Calu3 (cell line): Measurements from ENCODE around the gene RNU11. TPM values are rescaled to one million over a fixed set of nuclear protein-coding genes. Genes with fewer than 3 reads are reported as not detected.

Source experiments
- Bru-seq: library from RNA; stranded (reverse); fragments of 400-500 nt; gene quantifications from one replicate; lab custom pipeline; 2021; lab: Mats Ljungman, UMichigan
- BruChase-seq, 2 experiments: library from RNA; stranded (reverse); fragments of 400-500 nt; gene quantifications; one replicate each; lab custom pipeline; 2021; lab: Mats Ljungman, UMichigan
- BruUV-seq: library from RNA; stranded (reverse); fragments of 400-500 nt; replicated peaks from 2 replicates; lab custom pipeline; 2021; lab: Mats Ljungman, UMichigan
- CTCF ChIA-PET: fragments of 300-600 bp; sonication (Branson Sonifier 250); formaldehyde crosslinking; loops from one replicate; lab custom pipeline; 2022; ENCODE audit warnings: antibody characterized with exemption; lab: Charles Lee
- DNase-seq: peaks from one replicate; pipeline ENCODE4 v3.0.0; 2022
- H3K27ac Mint-ChIP-seq: one replicate; pipeline ENCODE4 v1.8.0; 2022; ENCODE audit warnings: mixed read lengths; ENCODE audit not compliant: unreplicated experiment
- H3K27me3 Mint-ChIP-seq: one replicate; pipeline ENCODE4 v1.8.0; 2022; ENCODE audit warnings: mixed read lengths; ENCODE audit not compliant: unreplicated experiment
- H3K36me3 Mint-ChIP-seq: one replicate; pipeline ENCODE4 v1.8.0; 2022; ENCODE audit warnings: mild to moderate bottlenecking, moderate library complexity, mixed read lengths; ENCODE audit not compliant: insufficient read depth, unreplicated experiment
- H3K4me1 Mint-ChIP-seq: one replicate; pipeline ENCODE4 v1.8.0; 2022; ENCODE audit warnings: mild to moderate bottlenecking, low read depth, mixed read lengths; ENCODE audit not compliant: unreplicated experiment
- H3K4me3 Mint-ChIP-seq: one replicate; pipeline ENCODE4 v1.8.0; 2022; ENCODE audit warnings: mild to moderate bottlenecking, low read depth, moderate library complexity, mixed read lengths; ENCODE audit not compliant: unreplicated experiment
- H3K9me3 Mint-ChIP-seq: one replicate; pipeline ENCODE4 v1.8.0; 2022; ENCODE audit warnings: low read depth, mixed read lengths; ENCODE audit not compliant: unreplicated experiment
- CTCF ChIP-seq: fragments of 200-600 bp; IDR thresholded peaks from one replicate; pipeline ENCODE4 v1.8.0; 2022; ENCODE audit warnings: antibody characterized with exemption; ENCODE audit not compliant: unreplicated experiment
- intact Hi-C: fragments of 100-400 bp; cut with micrococcal nuclease; formaldehyde crosslinking; loops from one replicate; pipeline ENCODE4 v1.10.0; 2022; ENCODE audit not compliant: unreplicated experiment
- long read RNA-seq: library from polyadenylated mRNA; stranded (forward); transcript quantifications from one replicate; pipeline ENCODE4 v2.0.0, GENCODE V29; 2022
- total RNA-seq: library from RNA; stranded (reverse); gene quantifications from 2 replicates; pipeline ENCODE4 v1.2.3, GENCODE V29; 2022

Gene RNU11
- total RNA-seq, result not detected in 2 replicates
- percentile 90 among the genes with signal in this experiment for Bru-seq, nascent RNA
- percentile 87 among the genes with signal in this experiment for BruChase-seq, experiment 1, labeled RNA remaining after a 6-hour chase
- percentile 84 among the genes with signal in this experiment for BruChase-seq, experiment 2, labeled RNA remaining after a 2-hour chase
- long read RNA-seq, result 0 reads

GRCh38 chr1:28648474-28649198 lies at the start of gene RNU11:
RNU11 (plus strand) TSS chr1:28648600.
- intact Hi-C loops, result loop anchor here (5.0 kb wide), 1 partner anchor 89 kb away; the partner anchor contains the start of gene YTHDF2
- no peaks in the 10 kb centered on the region for H3K9me3 Mint-ChIP-seq
- H3K4me3 Mint-ChIP-seq, result peak within 1 kb of the TSS; percentile 71
- CTCF ChIA-PET, result interaction anchor here (0.6 to 1.3 kb wide), 7 partner anchors 20 to 462 kb away, joined by 3 to 7 read pairs (median 4); partner anchors contain the start of genes GMEB1 and YTHDF2
- TF ChIP-seq CTCF, result no peak
- BruUV-seq, result TSS peak; percentile 100
- H3K27me3 Mint-ChIP-seq, result no peaks in the 10 kb centered on the region
- peak within 1 kb of the TSS; percentile 100 for H3K27ac Mint-ChIP-seq
- peaks cover 20% of the 10 kb centered on the region for H3K4me1 Mint-ChIP-seq
- peaks cover 28% of the 10 kb centered on the region for H3K36me3 Mint-ChIP-seq
- peak; percentile 82 for DNase-seq

- no TSS peak for BruUV-seq
- H3K27ac Mint-ChIP-seq, result peak overlapping the region; percentile 61
- no peaks in the 10 kb centered on the region for H3K27me3 Mint-ChIP-seq
- peaks cover 28% of the 10 kb centered on the region for H3K36me3 Mint-ChIP-seq
- H3K4me3 Mint-ChIP-seq, result peak overlapping the region; percentile 42
- no peaks in the 10 kb centered on the region for H3K9me3 Mint-ChIP-seq
- DNase-seq, result peak; percentile 65
- no peak for TF ChIP-seq CTCF
- intact Hi-C loops, result loop anchor here (5.0 to 10.0 kb wide), 2 partner anchors 194 to 227 kb away; no protein-coding TSS in a partner anchor
- CTCF ChIA-PET, result interaction anchor here (0.5 to 2.8 kb wide), 8 partner anchors 18 to 248 kb away, joined by 3 to 21 read pairs (median 3); partner anchors contain the start of gene TAF12
- peaks cover 25% of the 10 kb centered on the region for H3K4me1 Mint-ChIP-seq
Measured at GRCh38 chr1:28601696-28602095, 46.7 kb upstream of the RNU11 start.

GRCh38 chr1:28602536-28603439 lies 45.6 kb upstream of the RNU11 start:
- H3K4me3 Mint-ChIP-seq, result no peak overlapping the region
- no peak overlapping the region for H3K27ac Mint-ChIP-seq
- DNase-seq, result peak; percentile 66
- intact Hi-C loops, result loop anchor here (1.0 to 10.0 kb wide), 3 partner anchors 84 to 228 kb away; no protein-coding TSS in a partner anchor
- BruUV-seq, result no TSS peak
- peaks cover 25% of the 10 kb centered on the region for H3K4me1 Mint-ChIP-seq
- H3K9me3 Mint-ChIP-seq, result no peaks in the 10 kb centered on the region
- CTCF ChIA-PET, result interaction anchor here (0.5 to 2.8 kb wide), 14 partner anchors 10 to 754 kb away, joined by 3 to 21 read pairs (median 3); partner anchors contain the start of gene YTHDF2
- no peaks in the 10 kb centered on the region for H3K27me3 Mint-ChIP-seq
- TF ChIP-seq CTCF, result peak; percentile 57
- H3K36me3 Mint-ChIP-seq, result peaks cover 28% of the 10 kb centered on the region

GRCh38 chr1:28604411-28604810 lies 44.0 kb upstream of the RNU11 start:
- BruUV-seq, result no TSS peak
- no peak for TF ChIP-seq CTCF
- Mint-ChIP-seq H3K27ac (no peak overlapping the region), H3K4me3 (no peak overlapping the region), H3K4me1 (peaks cover 15% of the 10 kb centered on the region), H3K27me3 (no peaks in the 10 kb centered on the region), H3K36me3 (peaks cover 28% of the 10 kb centered on the region), H3K9me3 (no peaks in the 10 kb centered on the region)
- no peak for DNase-seq
- intact Hi-C loops, result loop anchor here (5.0 to 10.0 kb wide), 2 partner anchors 197 to 230 kb away; no protein-coding TSS in a partner anchor
- CTCF ChIA-PET, result interaction anchor here (0.6 kb wide), 1 partner anchor 21 kb away, joined by 3 read pairs; no protein-coding TSS in a partner anchor
